H9 (cell line): ENCODE data around the gene DHX35. TPM values are rescaled to one million over a fixed set of nuclear protein-coding genes. Genes with fewer than 3 reads are reported as not detected.

Experiments used
- DNase-seq: peaks from one replicate; pipeline ENCODE4 v3.0.0-alpha.2; 2017
- H2AFZ ChIP-seq: one replicate; pipeline ENCODE4 v1.6.1; 2013; ENCODE audit warnings: mild to moderate bottlenecking, low read length, control low read depth, moderate library complexity
- H2AK5ac ChIP-seq: 2 replicates; pipeline ENCODE4 v1.6.1; 2013; ENCODE audit warnings: low read length, control low read depth, mixed read lengths; ENCODE audit not compliant: insufficient read length
- H2BK120ac ChIP-seq: one replicate; pipeline ENCODE4 v1.6.1; 2013; ENCODE audit warnings: low read depth, mild to moderate bottlenecking, low read length, control low read depth, inconsistent platforms; ENCODE audit not compliant: poor library complexity, severe bottlenecking
- H2BK12ac ChIP-seq: 2 replicates; pipeline ENCODE4 v1.6.1; 2013; ENCODE audit warnings: low read length, control low read depth, mixed read lengths, low read depth; ENCODE audit not compliant: insufficient read length
- H2BK15ac ChIP-seq: 2 replicates; pipeline ENCODE4 v1.6.1; 2013; ENCODE audit warnings: low read depth, low read length, control low read depth
- H2BK20ac ChIP-seq: one replicate; pipeline ENCODE4 v1.6.1; 2013; ENCODE audit warnings: low read depth, mild to moderate bottlenecking, low read length, control low read depth, inconsistent platforms; ENCODE audit not compliant: poor library complexity, severe bottlenecking
- H2BK5ac ChIP-seq: 2 replicates; pipeline ENCODE4 v1.6.1; 2013; ENCODE audit warnings: low read length, control low read depth, mixed read lengths; ENCODE audit not compliant: insufficient read length
- H3K14ac ChIP-seq: 2 replicates; pipeline ENCODE4 v1.6.1; 2013; ENCODE audit warnings: low read length, control low read depth; ENCODE audit not compliant: insufficient read depth
- H3K18ac ChIP-seq: 2 replicates; pipeline ENCODE4 v1.6.1; 2013; ENCODE audit warnings: low read depth, mild to moderate bottlenecking, mixed read lengths, low read length, control low read depth; ENCODE audit not compliant: insufficient read length
- H3K23ac ChIP-seq: 2 replicates; pipeline ENCODE4 v1.6.1; 2013; ENCODE audit warnings: low read length, control low read depth, mixed read lengths, low read depth; ENCODE audit not compliant: insufficient read length
- H3K23me2 ChIP-seq: 2 replicates; pipeline ENCODE4 v1.6.1; 2013; ENCODE audit warnings: low read depth, mild to moderate bottlenecking, mixed read lengths, low read length, control low read depth; ENCODE audit not compliant: insufficient read length, poor library complexity, severe bottlenecking
- H3K27ac ChIP-seq: 2 replicates; pipeline ENCODE4 v1.5.1; 2013; ENCODE audit warnings: low read length, control low read depth, mixed read lengths, low read depth; ENCODE audit not compliant: insufficient read length
- H3K27me3 ChIP-seq: 2 replicates; pipeline ENCODE4 v1.6.1; 2013; ENCODE audit warnings: low read length, control low read depth, inconsistent platforms; ENCODE audit not compliant: insufficient read depth
- H3K4ac ChIP-seq: 2 replicates; pipeline ENCODE4 v1.6.1; 2013; ENCODE audit warnings: low read depth, mild to moderate bottlenecking, control low read depth, inconsistent platforms, low read length, moderate library complexity
- H3K4me1 ChIP-seq: 2 replicates; pipeline ENCODE4 v1.6.1; 2013; ENCODE audit warnings: low read length, control low read depth, inconsistent platforms; ENCODE audit not compliant: insufficient read depth
- H3K4me2 ChIP-seq: 2 replicates; pipeline ENCODE4 v1.6.1; 2013; ENCODE audit warnings: low read length, control low read depth, mixed read lengths; ENCODE audit not compliant: insufficient read length, insufficient read depth
- H3K56ac ChIP-seq: 2 replicates; pipeline ENCODE4 v1.6.1; 2013; ENCODE audit warnings: low read depth, mild to moderate bottlenecking, mixed read lengths, low read length, control low read depth; ENCODE audit not compliant: insufficient read length
- H3K79me1 ChIP-seq: 2 replicates; pipeline ENCODE4 v1.6.1; 2013; ENCODE audit warnings: low read depth, mild to moderate bottlenecking, moderate library complexity, low read length, control low read depth, inconsistent platforms; ENCODE audit not compliant: insufficient read depth, poor library complexity, severe bottlenecking
- H3K79me2 ChIP-seq: 2 replicates; pipeline ENCODE4 v1.6.1; 2013; ENCODE audit warnings: low read length, control low read depth, inconsistent platforms; ENCODE audit not compliant: insufficient read depth
- H3K9ac ChIP-seq: 2 replicates; pipeline ENCODE4 v1.6.1; 2013; ENCODE audit warnings: low read length, control low read depth, mixed read lengths; ENCODE audit not compliant: insufficient read length; ENCODE audit errors: extremely low read depth
- H3K9me3 ChIP-seq: one replicate; pipeline ENCODE4 v1.6.1; 2013; ENCODE audit warnings: low read depth, low read length, inconsistent platforms; ENCODE audit not compliant: control insufficient read depth
- H3T11ph ChIP-seq: one replicate; pipeline ENCODE4 v1.6.1; 2013; ENCODE audit warnings: mild to moderate bottlenecking, low read length, control low read depth, inconsistent platforms
- H4K20me1 ChIP-seq: one replicate; pipeline ENCODE4 v1.6.1; 2013; ENCODE audit not compliant: control insufficient read depth, insufficient read length, insufficient read depth
- H4K5ac ChIP-seq: 2 replicates; pipeline ENCODE4 v1.6.1; 2013; ENCODE audit warnings: low read depth, mild to moderate bottlenecking, mixed read lengths, low read length, control low read depth; ENCODE audit not compliant: insufficient read length
- H4K8ac ChIP-seq: replicated peaks from 2 replicates; pipeline ENCODE4 v1.6.1; 2013; ENCODE audit warnings: low read length, control low read depth, mixed read lengths, low read depth; ENCODE audit not compliant: insufficient read length
- H4K91ac ChIP-seq: 2 replicates; pipeline ENCODE4 v1.6.1; 2013; ENCODE audit warnings: low read depth, mild to moderate bottlenecking, moderate library complexity, mixed read lengths, low read length, control low read depth; ENCODE audit not compliant: insufficient read length
- H3K27ac Mint-ChIP-seq, 3 experiments: 2 replicates in 2 of 3; 3 replicates in 1 of 3; pipeline ENCODE4 v1.8.0; 2020 to 2021; ENCODE audit warnings: mixed read lengths in 3 of 3, mild to moderate bottlenecking in 1 of 3, moderate library complexity in 1 of 3
- H3K27me3 Mint-ChIP-seq: 2 replicates; pipeline ENCODE4 v1.8.0; 2021; ENCODE audit warnings: low read depth, mild to moderate bottlenecking, moderate library complexity, mixed read lengths
- H3K36me3 Mint-ChIP-seq, 3 experiments: 2 replicates in 2 of 3; 3 replicates in 1 of 3; pipeline ENCODE4 v1.8.0; 2020 to 2021; ENCODE audit warnings: low read depth in 3 of 3, mixed read lengths in 3 of 3; ENCODE audit not compliant: insufficient read depth in 1 of 3
- H3K4me1 Mint-ChIP-seq, 2 experiments: 2 replicates each; pipeline ENCODE4 v1.8.0; 2020; ENCODE audit warnings: mixed read lengths in 2 of 2
- H3K4me3 Mint-ChIP-seq, 2 experiments: 2 replicates in 1 of 2; 3 replicates in 1 of 2; pipeline ENCODE4 v1.8.0; 2020 to 2021; ENCODE audit warnings: mild to moderate bottlenecking in 2 of 2, mixed read lengths in 2 of 2, moderate library complexity in 1 of 2
- H3K9me3 Mint-ChIP-seq, 2 experiments: 2 replicates in 1 of 2; 3 replicates in 1 of 2; pipeline ENCODE4 v1.8.0; 2020; ENCODE audit warnings: mild to moderate bottlenecking in 2 of 2, mixed read lengths in 2 of 2, moderate library complexity in 1 of 2
- WGBS: extraction: QIAGEN DNeasy Blood & Tissue Kit; methylation state at CpG from one replicate; pipeline ENCODE4 v1.1.7; 2013; ENCODE audit warnings: missing lambda C conversion rate, low lambda C conversion rate, mixed read lengths; ENCODE audit not compliant: insufficient read length; ENCODE audit errors: extremely low coverage; 5-methylcytosine and 5-hydroxymethylcytosine counted together
- total RNA-seq: library from RNA; stranded (reverse); gene quantifications from 2 replicates; pipeline ENCODE4 v1.2.1, GENCODE V29; 2021
- TF ChIP-seq, protein P1 (sequence below): fragments of 200-600 bp; sonication (generic); conservative IDR thresholded peaks from 3 replicates; pipeline ENCODE4 v1.8.0; 2021; ENCODE audit warnings: antibody characterized with exemption, mild to moderate bottlenecking

Gene DHX35
- total RNA-seq, 1 experiment from 2014 or later: 14.4 TPM

DNA sequence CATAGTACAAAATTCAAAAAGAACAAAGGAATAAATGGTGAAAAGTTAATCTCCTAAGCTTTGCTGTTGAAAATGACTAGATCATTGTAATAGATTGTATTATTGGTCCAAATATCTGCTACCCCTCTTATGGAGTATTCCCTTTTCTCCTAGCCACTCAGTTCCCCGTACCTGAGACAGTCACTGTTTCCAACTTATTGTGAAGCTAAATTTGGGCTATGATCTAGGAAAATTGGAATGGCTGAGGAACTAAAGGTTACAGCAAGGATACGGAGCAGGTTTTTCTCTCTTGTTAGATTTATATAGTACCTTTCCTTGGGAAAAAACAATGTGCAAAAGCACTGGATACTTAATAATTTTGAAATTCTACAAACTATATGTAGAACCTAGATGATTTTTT is 17.3 kb downstream of the DHX35 start:
- no peaks in the 10 kb centered on the region for H3K79me1 ChIP-seq
- no peak overlapping the region for H2BK12ac ChIP-seq
- Mint-ChIP-seq H3K36me3 (peaks cover 0 to 5% (median 0%) of the 10 kb centered on the region in 3 experiments; a peak in 3 of 7 replicates), H3K4me1 (peaks cover 5 to 6% of the 10 kb centered on the region in 2 experiments), H3K27ac (no peak overlapping the region), H3K4me3 (no peak overlapping the region), H3K27me3 (no peaks in the 10 kb centered on the region), H3K9me3 (no peaks in the 10 kb centered on the region)
- no peak overlapping the region for H3K18ac ChIP-seq
- DNase-seq: no peak
- H4K8ac ChIP-seq: no peak overlapping the region
- WGBS: no CpG with 5 or more reads among the region's 2 CpGs
- no peaks in the 10 kb centered on the region for H3K9me3 ChIP-seq
- no peak overlapping the region for H3K56ac ChIP-seq
- H2AFZ ChIP-seq: no peak overlapping the region
- no peaks in the 10 kb centered on the region for H4K20me1 ChIP-seq
- H2BK20ac ChIP-seq: no peak overlapping the region
- H2BK120ac ChIP-seq: no peak overlapping the region
- no peak overlapping the region for H2BK15ac ChIP-seq
- H4K91ac ChIP-seq: no peak overlapping the region
- H2BK5ac ChIP-seq: no peak overlapping the region
- H4K5ac ChIP-seq: no peak overlapping the region
- H3K4ac ChIP-seq: no peak overlapping the region
- no peak overlapping the region for H3K14ac ChIP-seq
- H3K4me1 ChIP-seq: no peaks in the 10 kb centered on the region
- TF ChIP-seq, protein P1, sequence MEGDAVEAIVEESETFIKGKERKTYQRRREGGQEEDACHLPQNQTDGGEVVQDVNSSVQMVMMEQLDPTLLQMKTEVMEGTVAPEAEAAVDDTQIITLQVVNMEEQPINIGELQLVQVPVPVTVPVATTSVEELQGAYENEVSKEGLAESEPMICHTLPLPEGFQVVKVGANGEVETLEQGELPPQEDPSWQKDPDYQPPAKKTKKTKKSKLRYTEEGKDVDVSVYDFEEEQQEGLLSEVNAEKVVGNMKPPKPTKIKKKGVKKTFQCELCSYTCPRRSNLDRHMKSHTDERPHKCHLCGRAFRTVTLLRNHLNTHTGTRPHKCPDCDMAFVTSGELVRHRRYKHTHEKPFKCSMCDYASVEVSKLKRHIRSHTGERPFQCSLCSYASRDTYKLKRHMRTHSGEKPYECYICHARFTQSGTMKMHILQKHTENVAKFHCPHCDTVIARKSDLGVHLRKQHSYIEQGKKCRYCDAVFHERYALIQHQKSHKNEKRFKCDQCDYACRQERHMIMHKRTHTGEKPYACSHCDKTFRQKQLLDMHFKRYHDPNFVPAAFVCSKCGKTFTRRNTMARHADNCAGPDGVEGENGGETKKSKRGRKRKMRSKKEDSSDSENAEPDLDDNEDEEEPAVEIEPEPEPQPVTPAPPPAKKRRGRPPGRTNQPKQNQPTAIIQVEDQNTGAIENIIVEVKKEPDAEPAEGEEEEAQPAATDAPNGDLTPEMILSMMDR: no peak
- no peaks in the 10 kb centered on the region; the same call in 1 of the 2 replicates for H3K79me2 ChIP-seq
- H3K27me3 ChIP-seq: no peaks in the 10 kb centered on the region
- no peaks in the 10 kb centered on the region for H3K23me2 ChIP-seq
- no peak overlapping the region for H3T11ph ChIP-seq
- no peak overlapping the region for H3K9ac ChIP-seq
- H2AK5ac ChIP-seq: no peak overlapping the region
- no peak overlapping the region for H3K27ac ChIP-seq
- no peak overlapping the region for H3K4me2 ChIP-seq
- no peak overlapping the region for H3K23ac ChIP-seq
